ENCODE results near the gene HAUS2.
"Not testable (repeated sequence)": the region's sequence is repeated elsewhere in the genome, so short reads cannot be mapped to it uniquely, and the experiment has no call there.

GRCh38 chr15:42556550-42557207 is 8.0 kb downstream of the HAUS2 start:
- TF ChIP-seq POLR2A, CTCF, EP300 (IDR thresholded peaks at IDR 0.05): not testable (repeated sequence)

All from suprapubic skin (tissue), 3 donors.